DMS79 (cell line): Measurements from ENCODE around the gene C5orf52.
"Not testable (repeated sequence)": the region's sequence is repeated elsewhere in the genome, so short reads cannot be mapped to it uniquely, and the experiment has no call there.

Experiments used
- DNase-seq: peaks from one replicate; lab custom pipeline; 2025; lab: John Stamatoyannopoulos, UW

Gene C5orf52

DNA sequence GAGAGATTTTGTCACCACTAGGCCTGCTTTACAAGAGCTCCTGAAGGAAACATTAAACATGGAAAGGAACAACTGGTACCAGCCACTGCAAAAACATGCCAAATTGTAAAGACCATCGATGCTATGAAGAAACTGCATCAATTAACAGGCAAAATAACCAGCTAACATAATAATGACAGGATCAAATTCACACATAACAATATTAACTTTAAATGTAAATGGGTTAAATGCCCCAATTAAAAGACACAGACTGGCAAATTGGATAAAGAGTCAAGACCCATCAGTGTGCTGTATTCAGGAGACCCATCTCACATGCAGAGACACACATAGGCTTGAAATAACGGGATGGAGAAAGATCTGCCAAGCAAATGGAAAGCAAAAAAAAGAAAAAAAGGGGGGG is 51.6 kb downstream of the C5orf52 start:
- DNase-seq, result not testable (repeated sequence)

DNA sequence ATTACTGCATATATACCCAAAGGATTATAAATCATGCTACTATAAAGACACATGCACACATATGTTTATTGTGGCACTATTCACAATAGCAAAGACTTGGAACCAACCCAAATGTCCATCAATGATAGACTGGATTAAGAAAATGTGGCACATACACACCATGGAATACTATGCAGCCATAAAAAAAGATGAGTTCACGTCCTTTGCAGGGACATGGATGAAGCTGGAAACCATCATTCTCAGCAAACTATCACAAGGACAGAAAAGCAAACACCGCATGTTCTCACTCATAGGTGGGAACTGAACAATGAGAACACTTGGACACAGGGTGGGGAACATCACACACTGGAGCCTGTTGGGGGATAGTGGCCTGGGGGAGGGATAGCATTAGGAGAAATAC is 55.3 kb downstream of the C5orf52 start:
- not testable (repeated sequence) for DNase-seq

DNA sequence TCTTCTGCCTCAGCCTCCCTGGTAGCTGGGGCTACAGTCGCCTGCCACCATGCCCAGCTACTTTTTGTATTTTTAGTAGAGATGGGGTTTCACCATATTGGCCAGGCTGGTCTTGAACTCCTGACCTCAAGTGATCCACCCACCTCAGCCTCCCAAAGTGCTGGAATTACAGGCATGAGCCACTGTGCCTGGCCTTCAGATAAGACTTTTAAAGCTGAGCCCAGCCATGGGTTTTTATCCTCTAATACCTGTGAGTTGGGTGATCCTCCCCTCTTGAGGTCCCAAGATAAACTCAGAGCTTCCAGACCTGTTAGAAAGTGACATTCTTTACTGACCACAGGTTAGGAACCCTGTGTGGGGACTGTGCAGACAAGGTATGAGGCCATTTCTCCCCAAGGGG is 56.5 kb downstream of the C5orf52 start:
- DNase-seq, result not testable (repeated sequence)
